H1 (cell line): ENCODE measurements around the gene STK16. TPM values are rescaled to one million over a fixed set of nuclear protein-coding genes. Genes with fewer than 3 reads are reported as not detected.

ENCODE experiments used
- CTCF ChIA-PET: fragments of 300-600 bp; sonication (Branson Sonifier 250); formaldehyde crosslinking; loops from one replicate; lab custom pipeline; 2021; ENCODE audit not compliant: partially characterized antibody; lab: Charles Lee
- POLR2A ChIA-PET: fragments of 300-600 bp; sonication (Branson Sonifier 250); formaldehyde crosslinking; loops from one replicate; lab custom pipeline; 2021; ENCODE audit warnings: inconsistent platforms; ENCODE audit not compliant: partially characterized antibody; lab: Charles Lee
- DNase-seq, 2 experiments: peaks; one replicate each; pipeline versions ENCODE4 v3.0.0 to v3.0.0-alpha.2; 2010 to 2022; ENCODE audit warnings: low spot score in 2 of 2, low read depth in 1 of 2, mixed read lengths in 1 of 2
- FAIRE-seq: peaks from 2 replicates; lab custom pipeline; 2011; peaks lifted over from hg19 to GRCh38; lab: Jason Lieb, UNC
- H2AFZ ChIP-seq: 2 replicates; pipeline ENCODE4 v1.8.1; 2012; ENCODE audit warnings: low read length, inconsistent platforms
- H2AK5ac ChIP-seq: 2 replicates; pipeline ENCODE4 v1.6.1; 2013; ENCODE audit warnings: low read depth, low read length
- H2BK120ac ChIP-seq: replicated peaks from 2 replicates; pipeline ENCODE3; 2013; ENCODE audit warnings: low read depth, low read length, inconsistent platforms
- H2BK12ac ChIP-seq: 2 replicates; pipeline ENCODE4 v1.6.1; 2013; ENCODE audit warnings: low read depth, low read length
- H2BK15ac ChIP-seq: 2 replicates; pipeline ENCODE4 v1.6.1; 2013; ENCODE audit warnings: low read length
- H2BK20ac ChIP-seq: 2 replicates; pipeline ENCODE4 v1.6.1; 2013; ENCODE audit warnings: low read length
- H2BK5ac ChIP-seq: 2 replicates; pipeline ENCODE4 v1.6.1; 2013; ENCODE audit warnings: low read depth, low read length
- H3K14ac ChIP-seq: 2 replicates; pipeline ENCODE4 v1.6.1; 2013; ENCODE audit warnings: inconsistent platforms; ENCODE audit not compliant: insufficient read length
- H3K18ac ChIP-seq: 2 replicates; pipeline ENCODE4 v1.6.1; 2013; ENCODE audit warnings: low read length; ENCODE audit errors: extremely low read depth
- H3K23ac ChIP-seq: 2 replicates; pipeline ENCODE4 v1.6.1; 2013; ENCODE audit warnings: inconsistent platforms; ENCODE audit not compliant: insufficient read length
- H3K23me2 ChIP-seq: 2 replicates; pipeline ENCODE4 v1.6.1; 2013; ENCODE audit warnings: low read depth, low read length
- H3K27ac ChIP-seq: 2 replicates; pipeline ENCODE4 v1.6.1; 2011; ENCODE audit warnings: low read depth, low read length, inconsistent platforms
- H3K27me3 ChIP-seq, 4 experiments: replicated peaks in 1 of 4; 1 replicate in 1 of 4; 2 replicates in 3 of 4; pipeline versions ENCODE4 v1.6.1 to v1.8.1; 2011 to 2013; ENCODE audit warnings: low read length in 3 of 4, mild to moderate bottlenecking in 3 of 4, inconsistent platforms in 2 of 4, mixed read lengths in 2 of 4, moderate library complexity in 1 of 4; ENCODE audit not compliant: control insufficient read depth in 3 of 4, insufficient read depth in 3 of 4; ENCODE audit errors: extremely low read depth in 1 of 4
- H3K36me3 ChIP-seq, 4 experiments: 2 replicates each; pipeline versions ENCODE4 v1.6.1 to v1.8.1; 2011 to 2013; ENCODE audit warnings: mild to moderate bottlenecking in 4 of 4, low read length in 3 of 4, moderate library complexity in 2 of 4, control low read depth in 1 of 4, inconsistent platforms in 1 of 4; ENCODE audit not compliant: insufficient read depth in 4 of 4, control insufficient read depth in 2 of 4
- H3K4ac ChIP-seq: replicated peaks from 2 replicates; pipeline ENCODE3; 2013; ENCODE audit warnings: low read length, low read depth, mixed read lengths, inconsistent platforms; ENCODE audit not compliant: insufficient read length
- H3K4me1 ChIP-seq, 4 experiments: replicated peaks in 1 of 4; 1 replicate in 1 of 4; 2 replicates in 3 of 4; pipeline versions ENCODE4 v1.6.1 to v1.8.1; 2011 to 2013; ENCODE audit warnings: low read length in 3 of 4, inconsistent platforms in 2 of 4, mixed read lengths in 1 of 4; ENCODE audit not compliant: insufficient read depth in 4 of 4, control insufficient read depth in 3 of 4
- H3K4me2 ChIP-seq, 2 experiments: 2 replicates each; pipeline versions ENCODE4 v1.6.1 to v1.8.1; 2011 to 2013; ENCODE audit warnings: low read depth in 2 of 2, low read length in 2 of 2, control low read depth in 1 of 2, inconsistent platforms in 1 of 2, mild to moderate bottlenecking in 1 of 2; ENCODE audit not compliant: insufficient read depth in 1 of 2
- H3K4me3 ChIP-seq, 4 experiments: fragments of 200-600, 300-600 bp in 1 of 4; sonication (generic), shearing (Covaris generic), sonication (Bioruptor Twin) in 1 of 4; 2 replicates each; pipeline versions ENCODE4 v1.5.1 to v1.8.1; 2011 to 2016; ENCODE audit warnings: low read length in 4 of 4, low read depth in 3 of 4, control low read depth in 2 of 4, inconsistent platforms in 2 of 4, mild to moderate bottlenecking in 2 of 4, mixed read lengths in 1 of 4, moderate library complexity in 1 of 4; ENCODE audit not compliant: insufficient read depth in 2 of 4; ENCODE audit errors: extremely low read depth in 1 of 4
- H3K56ac ChIP-seq: replicated peaks from 2 replicates; pipeline ENCODE3; 2013; ENCODE audit warnings: low read depth, mild to moderate bottlenecking, mixed read lengths, low read length, inconsistent platforms; ENCODE audit not compliant: insufficient read length
- H3K79me1 ChIP-seq: 2 replicates; pipeline ENCODE4 v1.6.1; 2013; ENCODE audit warnings: low read depth, low read length, control low read depth
- H3K79me2 ChIP-seq, 2 experiments: 2 replicates each; pipeline versions ENCODE4 v1.6.1 to v1.8.1; 2012 to 2013; ENCODE audit warnings: low read length in 2 of 2, mild to moderate bottlenecking in 2 of 2, inconsistent platforms in 1 of 2; ENCODE audit not compliant: insufficient read depth in 2 of 2, control insufficient read depth in 1 of 2
- H3K9ac ChIP-seq, 4 experiments: replicated peaks in 1 of 4; 1 replicate in 1 of 4; 2 replicates in 3 of 4; pipeline versions ENCODE4 v1.6.1 to v1.8.1; 2011 to 2013; ENCODE audit warnings: low read depth in 3 of 4, low read length in 3 of 4, control low read depth in 2 of 4, mild to moderate bottlenecking in 2 of 4, moderate library complexity in 2 of 4, inconsistent platforms in 1 of 4; ENCODE audit errors: extremely low read depth in 1 of 4
- H3K9me3 ChIP-seq, 2 experiments: 2 replicates each; pipeline versions ENCODE4 v1.6.1 to v1.8.1; 2012 to 2013; ENCODE audit warnings: mild to moderate bottlenecking in 2 of 2, moderate library complexity in 2 of 2, control low read depth in 1 of 2, inconsistent platforms in 1 of 2, low read depth in 1 of 2, low read length in 1 of 2, mixed read lengths in 1 of 2; ENCODE audit not compliant: insufficient read depth in 2 of 2
- H4K20me1 ChIP-seq, 2 experiments: replicated peaks in 1 of 2; 2 replicates each; pipeline versions ENCODE3 to v1.8.1; 2011 to 2013; ENCODE audit warnings: inconsistent platforms in 2 of 2, low read length in 2 of 2, mild to moderate bottlenecking in 1 of 2; ENCODE audit not compliant: insufficient read depth in 2 of 2, control insufficient read depth in 1 of 2
- H4K5ac ChIP-seq: 2 replicates; pipeline ENCODE4 v1.6.1; 2013; ENCODE audit warnings: low read length, low read depth, mixed read lengths, inconsistent platforms; ENCODE audit not compliant: insufficient read length
- H4K8ac ChIP-seq: 2 replicates; pipeline ENCODE4 v1.8.0; 2013; ENCODE audit warnings: mild to moderate bottlenecking, moderate library complexity, low read length, inconsistent platforms; ENCODE audit not compliant: insufficient read depth; ENCODE audit errors: extremely low read depth
- H4K91ac ChIP-seq: replicated peaks from 2 replicates; pipeline ENCODE3; 2013; ENCODE audit warnings: low read length, mixed read lengths, inconsistent platforms; ENCODE audit not compliant: insufficient read length
- BCL11A ChIP-seq, 2 experiments: IDR thresholded peaks; one replicate each; pipeline ENCODE4 v1.6.1; 2011; ENCODE audit warnings: low read depth in 2 of 2, low read length in 2 of 2, mild to moderate bottlenecking in 2 of 2
- CEBPB ChIP-seq: IDR thresholded peaks from 2 replicates; pipeline ENCODE4 v1.6.1; 2012; ENCODE audit warnings: low read depth, low read length
- NANOG ChIP-seq: IDR thresholded peaks from 2 replicates; pipeline ENCODE4 v1.6.1; 2011; ENCODE audit warnings: low read length, low read depth, mild to moderate bottlenecking, inconsistent platforms; ENCODE audit not compliant: insufficient read depth, poor library complexity, severe bottlenecking
- NRF1 ChIP-seq: IDR thresholded peaks from 2 replicates; pipeline ENCODE4 v1.6.1; 2011; ENCODE audit warnings: mild to moderate bottlenecking, low read depth, low read length, improper control_type of control experiment
- SIN3A ChIP-seq, 2 experiments: IDR thresholded peaks in 1 of 2; conservative IDR thresholded peaks in 1 of 2; 2 replicates each; pipeline ENCODE4 v1.6.1; 2011 to 2012; ENCODE audit warnings: low read length in 2 of 2, improper control_type of control experiment in 1 of 2, low read depth in 1 of 2, mild to moderate bottlenecking in 1 of 2
- TEAD4 ChIP-seq: IDR thresholded peaks from 2 replicates; pipeline ENCODE4 v1.6.1; 2012; ENCODE audit warnings: low read depth, low read length, inconsistent platforms, mixed read lengths
- WGBS, 2 experiments: shearing (Covaris generic) in 1 of 2; methylation state at CpG; one replicate each; pipeline versions ENCODE4 v1.1.6 to v1.1.7; 2013 to 2015; ENCODE audit warnings: low lambda C conversion rate in 2 of 2, mixed read lengths in 2 of 2, inconsistent platforms in 1 of 2, low coverage in 1 of 2, missing lambda C conversion rate in 1 of 2; ENCODE audit not compliant: insufficient replicate concordance in 2 of 2, insufficient coverage in 1 of 2, insufficient read length in 1 of 2; ENCODE audit errors: extremely low coverage in 1 of 2, missing lambda C conversion rate in 1 of 2; 5-methylcytosine and 5-hydroxymethylcytosine counted together
- polyA plus RNA-seq, 7 experiments: library from polyadenylated mRNA; depleted of rRNA in 3 of 7; stranded (reverse) in 5 of 7; unstranded in 2 of 7; fragments of >200 nt in 5 of 7; fragments of 200-250 nt in 2 of 7; gene quantifications; 1 replicate in 5 of 7; 2 replicates in 1 of 7; 4 replicates in 1 of 7; pipeline versions ENCODE4 v1.2.1 to v1.2.3, GENCODE V29; 2011 to 2013; ENCODE audit warnings: missing spikeins in 2 of 7, mixed read lengths in 2 of 7
- total RNA-seq: library from RNA; stranded (reverse); fragmentation: NEBNext Ultra II Directional; extraction: Animal tissue kit (Norgen Biotek cat#: 25700); gene quantifications from 2 replicates; pipeline ENCODE4 v1.2.1, GENCODE V29; 2021

STK16 gene
- total and polyA plus RNA-seq, 2 of the 8 experiments (the other 6 are each of a cell fraction or from before 2014, with no cell fraction given) = 21.3 to 51.4 TPM

DNA sequence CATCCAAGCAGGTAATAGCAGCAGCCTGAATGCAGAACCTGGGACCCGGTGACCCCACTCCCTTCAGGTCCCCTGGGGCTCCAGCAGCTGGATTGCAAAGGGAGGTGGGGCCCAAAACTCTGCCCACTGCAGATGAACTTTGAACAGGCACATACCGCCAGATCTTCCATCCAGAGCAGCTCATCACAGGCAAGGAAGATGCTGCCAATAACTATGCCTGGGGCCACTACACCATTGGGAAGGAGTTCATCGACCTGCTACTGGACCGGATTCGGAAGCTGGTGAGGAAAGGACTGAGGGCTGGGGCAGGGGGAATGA is 24.7 kb downstream of the STK16 start:
- Histone ChIP-seq H2BK120ac (no peak overlapping the region), H3K9me3 (no peaks in the 10 kb centered on the region), H3K4me1 (peaks cover 0 to 3% (median 0%) of the 10 kb centered on the region in 4 experiments; a peak in 2 of 7 replicates), H3K4me2 (no peak overlapping the region), H3K79me2 (no peaks in the 10 kb centered on the region), H4K20me1 (no peaks in the 10 kb centered on the region), H3K23ac (no peak overlapping the region), H2AFZ (no peak overlapping the region), H2BK15ac (no peak overlapping the region), H4K91ac (no peak overlapping the region), H2AK5ac (no peak overlapping the region; the same call in 1 of the 2 replicates), H3K79me1 (no peaks in the 10 kb centered on the region), H3K27ac (no peak overlapping the region), H3K4ac (no peak overlapping the region), H3K9ac (no peak overlapping the region), H4K8ac (no peak overlapping the region), H2BK5ac (no peak overlapping the region), H3K56ac (no peak overlapping the region), H2BK20ac (no peak overlapping the region), H3K4me3 (no peak overlapping the region; a peak in 1 of 8 replicates), H2BK12ac (no peak overlapping the region), H3K36me3 (no peaks in the 10 kb centered on the region), H3K27me3 (peaks cover 0 to 3% (median 0%) of the 10 kb centered on the region in 4 experiments; a peak in 2 of 7 replicates), H4K5ac (no peak overlapping the region), H3K23me2 (no peaks in the 10 kb centered on the region), H3K18ac (no peak overlapping the region), H3K14ac (no peak overlapping the region)
- FAIRE-seq (no peak), DNase-seq (no peak)
- WGBS, 2 experiments = 86% methylated on average over 5 of the region's 5 CpGs; no CpG with 5 or more reads in 1 of the 2 experiments
- ChIA-PET POLR2A (interaction anchor here (0.8 to 1.0 kb wide), 2 partner anchors 12 to 18 kb away, joined by 3 read pairs; no protein-coding TSS in a partner anchor), CTCF (interaction anchor here (0.9 to 1.8 kb wide), 5 partner anchors 13 to 243 kb away, joined by 3 to 8 read pairs (median 4); no protein-coding TSS in a partner anchor)
- no peak for TF ChIP-seq BCL11A (IDR thresholded peaks at IDR 0.05; ENCODE audit: low read depth in 2 of 2, low read length in 2 of 2)
- TF ChIP-seq SIN3A (conservative IDR thresholded peaks at IDR 0.05 in 1 of 2, IDR thresholded peaks at IDR 0.05 in 1 of 2; ENCODE audit: low read depth in 1 of 2, low read length in 2 of 2) = no peak
- TF ChIP-seq NRF1 = no peak
- TF ChIP-seq TEAD4 = no peak
- no peak for TF ChIP-seq CEBPB
- no peak for TF ChIP-seq NANOG
